HG02981 (cell line): ENCODE data around the gene FOXL1.

Experiments used
- ATAC-seq: cut with Tn5 transposase; IDR thresholded peaks from one replicate; pipeline ENCODE4 v1.9.1; 2021; ENCODE audit warnings: mild to moderate bottlenecking, moderate library complexity; ENCODE audit not compliant: unreplicated experiment

The FOXL1 gene

GRCh38 chr16:86604436-86605193 is 26.3 kb downstream of the FOXL1 start:
- ATAC-seq: no peak

- no peak for ATAC-seq
These were observed 27.6 kb downstream of the FOXL1 start for GRCh38 chr16:86605950-86606349.

GRCh38 chr16:86608301-86608747 is 30.0 kb downstream of the FOXL1 start:
- no peak for ATAC-seq

GRCh38 chr16:86609115-86609514 is 30.8 kb downstream of the FOXL1 start:
- ATAC-seq: no peak

- no peak for ATAC-seq
These were observed 31.3 kb downstream of the FOXL1 start for GRCh38 chr16:86609661-86610060.

- no peak for ATAC-seq
These were observed 32.6 kb downstream of the FOXL1 start for GRCh38 chr16:86610779-86611524.

GRCh38 chr16:86611525-86611855 is 33.1 kb downstream of the FOXL1 start:
- no peak for ATAC-seq

GRCh38 chr16:86611941-86612340 is 33.6 kb downstream of the FOXL1 start:
- ATAC-seq: no peak

GRCh38 chr16:86614699-86615098 is 36.4 kb downstream of the FOXL1 start:
- ATAC-seq: no peak

GRCh38 chr16:86616906-86617305 is 38.6 kb downstream of the FOXL1 start:
- ATAC-seq: no peak

GRCh38 chr16:86618431-86619238 is 40.3 kb downstream of the FOXL1 start:
- no peak for ATAC-seq

- ATAC-seq: no peak
These were observed 41.0 kb downstream of the FOXL1 start for GRCh38 chr16:86619239-86619794.

- no peak for ATAC-seq
These were observed 41.8 kb downstream of the FOXL1 start for GRCh38 chr16:86620184-86620583.

GRCh38 chr16:86621966-86622365 is 43.6 kb downstream of the FOXL1 start:
- no peak for ATAC-seq

- no peak for ATAC-seq
These were observed 44.6 kb downstream of the FOXL1 start for GRCh38 chr16:86622700-86623615.

- no peak for ATAC-seq
These were observed 46.7 kb downstream of the FOXL1 start for GRCh38 chr16:86625029-86625428.

GRCh38 chr16:86625821-86626220 is 47.5 kb downstream of the FOXL1 start:
- ATAC-seq: no peak

GRCh38 chr16:86626284-86626683 is 47.9 kb downstream of the FOXL1 start:
- no peak for ATAC-seq

- ATAC-seq: no peak
These were observed 48.6 kb downstream of the FOXL1 start for GRCh38 chr16:86626966-86627365.

- no peak for ATAC-seq
These were observed 50.3 kb downstream of the FOXL1 start for GRCh38 chr16:86628614-86629013.
